Measurements from ENCODE around the gene MMP2.

- no peak for TF ChIP-seq POLR2AphosphoS5 (IDR thresholded peaks at IDR 0.05; ENCODE audit: low read depth, low read length)
- TF ChIP-seq TAF1 (IDR thresholded peaks at IDR 0.05; ENCODE audit: low read depth, low read length): no peak
- TF ChIP-seq POLR2A (IDR thresholded peaks at IDR 0.05; ENCODE audit: low read depth, low read length): no peak
Observed at GRCh38 chr16:55469821-55470532, 9.0 kb upstream of the MMP2 start.

Measured in GM12891 (cell line).